ENCODE data around the gene DPEP3. TPM values are rescaled to one million over a fixed set of nuclear protein-coding genes. Genes with fewer than 3 reads are reported as not detected.
A peak's percentile ranks its signal among the peaks of the same experiment; 100 is the strongest.

The DPEP3 gene
- total and polyA plus RNA-seq, 2 experiments from 2014 or later: not detected

DNA sequence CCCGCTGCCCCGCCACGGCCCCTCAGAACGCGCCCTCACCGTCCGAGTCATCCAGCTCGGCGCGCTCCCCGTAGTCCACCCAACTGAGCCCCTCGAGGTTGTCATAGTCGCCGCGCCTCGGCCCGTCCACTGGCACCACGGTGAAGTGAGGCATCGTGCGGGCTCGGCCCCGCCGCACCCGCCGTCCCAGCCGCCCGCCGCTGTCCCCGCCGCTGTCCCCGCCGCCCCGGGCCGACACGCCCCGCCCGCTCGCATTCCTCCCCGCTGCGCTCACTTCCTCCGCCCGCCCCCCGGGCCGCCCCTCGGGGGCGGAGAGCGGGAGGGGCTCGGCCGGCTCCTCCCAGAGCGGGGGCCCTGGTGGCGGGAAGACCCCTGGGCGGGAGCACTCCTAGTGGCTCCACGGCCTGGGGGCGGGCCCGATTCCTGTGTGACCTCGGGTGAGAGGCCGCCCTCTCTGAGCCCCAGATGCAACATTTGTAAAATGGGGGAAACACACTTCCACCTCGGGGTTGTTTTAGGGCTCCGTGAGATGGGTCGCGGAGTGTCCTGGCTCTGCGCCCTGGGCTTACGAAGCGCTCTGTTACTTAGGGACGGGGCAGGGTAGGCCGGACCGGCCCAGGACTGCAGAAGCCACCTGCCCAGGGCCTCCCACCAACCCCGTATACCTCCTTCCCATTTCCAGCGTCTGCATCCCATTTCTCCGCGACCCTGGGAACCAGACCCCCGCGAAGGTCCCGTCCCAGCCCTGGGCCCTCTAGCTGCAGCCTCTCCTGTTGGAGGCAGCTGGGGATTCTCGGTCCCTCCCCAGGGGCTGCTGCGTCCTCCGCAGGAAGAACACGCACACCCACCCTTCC lies 11.7 kb downstream of the DPEP3 start, which contains the start of gene SLC12A4:
SLC12A4 (minus strand) TSS at position 238 of the 854 bp plus-strand sequence; CDS start at position 154, 84 bp downstream.
- H3K9me3 ChIP-seq (ENCODE audit: low read depth): no peaks in the 10 kb centered on the region
- no peaks in the 10 kb centered on the region for H3K27me3 ChIP-seq
- no peaks in the 10 kb centered on the region for H3K36me3 ChIP-seq (replicated peaks; ENCODE audit: insufficient read depth, low read depth)
- H4K20me1 ChIP-seq (ENCODE audit: insufficient read depth, poor library complexity, severe bottlenecking): peaks cover 29% of the 10 kb centered on the region
- no peak for TF ChIP-seq EZH2phosphoT487 (IDR thresholded peaks at IDR 0.05; ENCODE audit: low read depth, severe bottlenecking, unreplicated experiment)
- TF ChIP-seq, protein P1, sequence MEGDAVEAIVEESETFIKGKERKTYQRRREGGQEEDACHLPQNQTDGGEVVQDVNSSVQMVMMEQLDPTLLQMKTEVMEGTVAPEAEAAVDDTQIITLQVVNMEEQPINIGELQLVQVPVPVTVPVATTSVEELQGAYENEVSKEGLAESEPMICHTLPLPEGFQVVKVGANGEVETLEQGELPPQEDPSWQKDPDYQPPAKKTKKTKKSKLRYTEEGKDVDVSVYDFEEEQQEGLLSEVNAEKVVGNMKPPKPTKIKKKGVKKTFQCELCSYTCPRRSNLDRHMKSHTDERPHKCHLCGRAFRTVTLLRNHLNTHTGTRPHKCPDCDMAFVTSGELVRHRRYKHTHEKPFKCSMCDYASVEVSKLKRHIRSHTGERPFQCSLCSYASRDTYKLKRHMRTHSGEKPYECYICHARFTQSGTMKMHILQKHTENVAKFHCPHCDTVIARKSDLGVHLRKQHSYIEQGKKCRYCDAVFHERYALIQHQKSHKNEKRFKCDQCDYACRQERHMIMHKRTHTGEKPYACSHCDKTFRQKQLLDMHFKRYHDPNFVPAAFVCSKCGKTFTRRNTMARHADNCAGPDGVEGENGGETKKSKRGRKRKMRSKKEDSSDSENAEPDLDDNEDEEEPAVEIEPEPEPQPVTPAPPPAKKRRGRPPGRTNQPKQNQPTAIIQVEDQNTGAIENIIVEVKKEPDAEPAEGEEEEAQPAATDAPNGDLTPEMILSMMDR (IDR thresholded peaks at IDR 0.05; ENCODE audit: poor library complexity): no peak
- peak within 1 kb of the TSS; percentile 96 for H3K4me2 ChIP-seq
- H3K4me3 ChIP-seq: peak within 1 kb of the TSS; percentile 94
- DNase-seq (ENCODE audit: low spot score): peak; percentile 94
- peak within 1 kb of the TSS; percentile 77 for H2AFZ ChIP-seq
- peak within 1 kb of the TSS; percentile 95 for H3K27ac ChIP-seq
- WGBS (ENCODE audit: low lambda C conversion rate, missing lambda C conversion rate): 21% methylated on average over 32 of the region's 78 CpGs
- peaks cover 24% of the 10 kb centered on the region for H3K4me1 ChIP-seq (ENCODE audit: insufficient read depth)
- H3K79me2 ChIP-seq: peaks cover 46% of the 10 kb centered on the region
- H3K9me2 ChIP-seq (replicated peaks; ENCODE audit: insufficient read depth): no peaks in the 10 kb centered on the region

DNA sequence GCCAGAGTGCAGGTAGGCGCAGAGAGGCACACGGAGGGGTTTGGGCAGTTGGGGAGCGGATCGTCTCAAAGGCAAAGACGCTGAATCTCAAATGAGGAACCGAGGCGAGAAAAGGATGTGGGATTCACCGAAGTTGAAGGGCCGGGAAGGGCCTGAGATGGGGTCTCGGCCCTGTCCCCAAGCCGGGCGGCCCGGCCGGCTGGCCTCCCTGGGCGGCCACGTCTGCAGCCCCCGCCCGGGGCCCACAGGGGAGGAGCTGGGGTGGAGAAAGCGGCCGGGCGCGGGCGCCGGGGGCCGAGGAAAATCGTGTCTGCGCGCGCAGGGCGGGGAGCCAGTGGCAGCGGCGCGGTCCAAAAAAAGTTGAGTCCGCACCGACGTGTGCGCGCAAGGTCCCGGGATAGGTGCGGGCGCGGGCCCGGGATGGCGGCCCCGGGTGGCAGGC lies 12.3 kb downstream of the DPEP3 start:
- peaks cover 35% of the 10 kb centered on the region for H4K20me1 ChIP-seq (ENCODE audit: insufficient read depth, poor library complexity, severe bottlenecking)
- H3K4me2 ChIP-seq: peak overlapping the region; percentile 96
- peak overlapping the region; percentile 94 for H3K4me3 ChIP-seq
- H3K9me3 ChIP-seq (ENCODE audit: low read depth): no peaks in the 10 kb centered on the region
- H3K4me1 ChIP-seq (ENCODE audit: insufficient read depth): peaks cover 24% of the 10 kb centered on the region
- peak; percentile 74 for DNase-seq (ENCODE audit: low spot score)
- H3K27me3 ChIP-seq: no peaks in the 10 kb centered on the region
- H3K79me2 ChIP-seq: peaks cover 53% of the 10 kb centered on the region
- 2% methylated on average over 19 of the region's 45 CpGs for WGBS (ENCODE audit: low lambda C conversion rate, missing lambda C conversion rate)
- H3K9me2 ChIP-seq (replicated peaks; ENCODE audit: insufficient read depth): no peaks in the 10 kb centered on the region
- TF ChIP-seq EZH2 (IDR thresholded peaks at IDR 0.05; ENCODE audit: borderline replicate concordance) (no peak), EZH2phosphoT487 (IDR thresholded peaks at IDR 0.05; ENCODE audit: low read depth, severe bottlenecking, unreplicated experiment) (no peak)
- TF ChIP-seq, protein P1 (IDR thresholded peaks at IDR 0.05; ENCODE audit: poor library complexity): no peak
- peak overlapping the region; percentile 77 for H2AFZ ChIP-seq
- H3K27ac ChIP-seq: peak overlapping the region; percentile 95
- no peaks in the 10 kb centered on the region for H3K36me3 ChIP-seq (replicated peaks; ENCODE audit: insufficient read depth, low read depth)

GRCh38 chr16:67967183-67967957 lies 12.9 kb downstream of the DPEP3 start:
- H3K27me3 ChIP-seq: no peaks in the 10 kb centered on the region
- DNase-seq (ENCODE audit: low spot score): no peak
- peak overlapping the region; percentile 94 for H3K4me3 ChIP-seq
- 21% methylated on average over 18 of the region's 18 CpGs for WGBS (ENCODE audit: low lambda C conversion rate, missing lambda C conversion rate)
- H4K20me1 ChIP-seq (ENCODE audit: insufficient read depth, poor library complexity, severe bottlenecking): peaks cover 40% of the 10 kb centered on the region
- H3K9me2 ChIP-seq (replicated peaks; ENCODE audit: insufficient read depth): no peaks in the 10 kb centered on the region
- peak overlapping the region; percentile 96 for H3K4me2 ChIP-seq
- peaks cover 59% of the 10 kb centered on the region for H3K79me2 ChIP-seq
- peak overlapping the region; percentile 95 for H3K27ac ChIP-seq
- H3K36me3 ChIP-seq (replicated peaks; ENCODE audit: insufficient read depth, low read depth): no peaks in the 10 kb centered on the region
- H3K4me1 ChIP-seq (ENCODE audit: insufficient read depth): peaks cover 24% of the 10 kb centered on the region
- peak overlapping the region; percentile 77 for H2AFZ ChIP-seq
- TF ChIP-seq, protein P1 (IDR thresholded peaks at IDR 0.05; ENCODE audit: poor library complexity): no peak
- no peak for TF ChIP-seq EZH2 (IDR thresholded peaks at IDR 0.05; ENCODE audit: borderline replicate concordance)
- no peak for TF ChIP-seq EZH2phosphoT487 (IDR thresholded peaks at IDR 0.05; ENCODE audit: low read depth, severe bottlenecking, unreplicated experiment)
- no peaks in the 10 kb centered on the region for H3K9me3 ChIP-seq (ENCODE audit: low read depth)
